COLO829 (cell line): ENCODE measurements around the gene TMEM218.
A peak's percentile ranks its signal among the peaks of the same experiment; 100 is the strongest.

ENCODE experiments used
- DNase-seq: peaks from one replicate; pipeline ENCODE4 v3.0.0; 2012; ENCODE audit warnings: low spot score

TMEM218 gene

GRCh38 chr11:125055107-125055715 is 56.2 kb downstream of the TMEM218 start:
- DNase-seq, result peak; percentile 28

- DNase-seq, result no peak
These were observed 58.3 kb downstream of the TMEM218 start for GRCh38 chr11:125053167-125053566.

- DNase-seq, result no peak
These were observed 59.4 kb downstream of the TMEM218 start for GRCh38 chr11:125052047-125052446.

GRCh38 chr11:125049164-125049792 is 62.1 kb downstream of the TMEM218 start:
- DNase-seq, result no peak
